ENCODE results near the gene DISC1. TPM values are rescaled to one million over a fixed set of nuclear protein-coding genes. Genes with fewer than 3 reads are reported as not detected.
"Not testable (repeated sequence)": the region's sequence is repeated elsewhere in the genome, so short reads cannot be mapped to it uniquely, and the experiment has no call there.

DISC1 gene
- total RNA-seq, 1 experiment from 2014 or later: 1.8 TPM

- CTCF ChIA-PET: no interaction called here
- ATAC-seq (no peak), DNase-seq (ENCODE audit: low read depth, low spot score) (no peak)
- Histone ChIP-seq H3K36me3 (ENCODE audit: control insufficient read depth in 1 of 2, insufficient read depth in 2 of 2, low read length in 2 of 2) (no peaks in the 10 kb centered on the region), H3K79me2 (ENCODE audit: insufficient read depth, low read length) (no peaks in the 10 kb centered on the region), H3K9me2 (ENCODE audit: insufficient read depth) (no peaks in the 10 kb centered on the region), H3K9me3 (ENCODE audit: control insufficient read depth in 1 of 2, insufficient read depth in 1 of 2, low read depth in 1 of 2, low read length in 2 of 2) (no peaks in the 10 kb centered on the region), H3K4me3 (replicated peaks in 1 of 2; ENCODE audit: low read depth in 1 of 2, low read length in 2 of 2) (no peak overlapping the region), H4K20me1 (ENCODE audit: insufficient read depth) (no peaks in the 10 kb centered on the region), H3K27ac (ENCODE audit: low read depth, low read length) (no peak overlapping the region), H3K9ac (ENCODE audit: low read length) (no peak overlapping the region), H2AFZ (ENCODE audit: low read depth, low read length, poor library complexity, severe bottlenecking) (no peak overlapping the region), H3K4me2 (ENCODE audit: low read length) (no peak overlapping the region), H3K4me1 (ENCODE audit: control insufficient read depth in 1 of 2, insufficient read depth in 2 of 2, low read length in 2 of 2) (no peaks in the 10 kb centered on the region), H3K27me3 (ENCODE audit: insufficient read depth, low read length) (peaks cover 15% of the 10 kb centered on the region)
- intact Hi-C loops (cut with micrococcal nuclease): no loop called here
- TF ChIP-seq CTCF (IDR thresholded peaks at IDR 0.05 in 2 of 3, conservative IDR thresholded peaks at IDR 0.05 in 1 of 3; ENCODE audit: borderline replicate concordance in 1 of 3, insufficient read depth in 1 of 3, low read depth in 2 of 3, low read length in 2 of 3) (no peak), ZBTB33 (IDR thresholded peaks at IDR 0.05; ENCODE audit: extremely low read depth, insufficient replicate concordance, low read length) (no peak), SIN3A (IDR thresholded peaks at IDR 0.05; ENCODE audit: low read depth) (no peak), CEBPB (IDR thresholded peaks at IDR 0.05; ENCODE audit: low read depth) (no peak)
- RAD21 ChIA-PET (ENCODE audit: low non-redundant PET in 1 of 2, low total read pairs in 2 of 2, uncharacterized antibody in 2 of 2, unreplicated experiment in 2 of 2): no interaction called here
- POLR2A ChIA-PET: no interaction called here
- no TSS peak for BruUV-seq (replicated peaks)
Observed at GRCh38 chr1:231943084-231943483, 316.5 kb downstream of the DISC1 start.

- RAD21 ChIA-PET (ENCODE audit: low non-redundant PET in 1 of 2, low total read pairs in 2 of 2, uncharacterized antibody in 2 of 2, unreplicated experiment in 2 of 2); BruUV-seq (replicated peaks): not testable (repeated sequence)
Observed at GRCh38 chr1:231948102-231948501, 321.5 kb downstream of the DISC1 start.

More at GRCh38 chr1:231948102-231948501, 321.5 kb downstream of the DISC1 start:
- H3K79me2 ChIP-seq (ENCODE audit: insufficient read depth, low read length); H3K4me3 ChIP-seq (replicated peaks in 1 of 2; ENCODE audit: low read depth in 1 of 2, low read length in 2 of 2); H3K4me2 ChIP-seq (ENCODE audit: low read length); CTCF ChIA-PET; H3K9ac ChIP-seq (ENCODE audit: low read length); ATAC-seq; H2AFZ ChIP-seq (ENCODE audit: low read depth, low read length, poor library complexity, severe bottlenecking); H3K27me3 ChIP-seq (ENCODE audit: insufficient read depth, low read length); H3K9me2 ChIP-seq (ENCODE audit: insufficient read depth); POLR2A ChIA-PET; intact Hi-C loops (cut with micrococcal nuclease); DNase-seq (ENCODE audit: low read depth, low spot score); H3K36me3 ChIP-seq (ENCODE audit: control insufficient read depth in 1 of 2, insufficient read depth in 2 of 2, low read length in 2 of 2); H3K9me3 ChIP-seq (ENCODE audit: control insufficient read depth in 1 of 2, insufficient read depth in 1 of 2, low read depth in 1 of 2, low read length in 2 of 2); H3K27ac ChIP-seq (ENCODE audit: low read depth, low read length); H4K20me1 ChIP-seq (ENCODE audit: insufficient read depth); H3K4me1 ChIP-seq (ENCODE audit: control insufficient read depth in 1 of 2, insufficient read depth in 2 of 2, low read length in 2 of 2): not testable (repeated sequence)
